Activated CD4-positive, alpha-beta T cell treated with anti-CD3 and anti-CD28 coated beads for 36 hours (primary cell): Measurements from ENCODE around the gene BEX1. TPM values are rescaled to one million over a fixed set of nuclear protein-coding genes. Genes with fewer than 3 reads are reported as not detected.
"Not testable (repeated sequence)": the region's sequence is repeated elsewhere in the genome, so short reads cannot be mapped to it uniquely, and the experiment has no call there.

ENCODE experiments used
- ATAC-seq: fragments of 200-7000 bp; cut with Tn5 transposase; one replicate; pipeline ENCODE4 v1.10.0; 2021; ENCODE audit warnings: mild to moderate bottlenecking, moderate library complexity
- CTCF ChIA-PET: fragments of 350-600 bp; sonication (Branson Sonifier 250); formaldehyde crosslinking; loops from one replicate; lab custom pipeline; 2021; ENCODE audit warnings: antibody characterized with exemption; lab: Charles Lee
- POLR2A ChIA-PET: fragments of 350-600 bp; sonication (Branson Sonifier 250); formaldehyde crosslinking; loops from one replicate; lab custom pipeline; 2021; ENCODE audit warnings: antibody characterized with exemption, inconsistent platforms; lab: Charles Lee
- DNase-seq: peaks from one replicate; pipeline ENCODE4 v3.0.0-alpha.2; 2020
- H3K27ac Mint-ChIP-seq: one replicate; pipeline ENCODE4 v1.8.0; 2021; ENCODE audit warnings: mixed read lengths
- H3K27me3 Mint-ChIP-seq: one replicate; pipeline ENCODE4 v1.8.0; 2021; ENCODE audit warnings: mixed read lengths
- H3K36me3 Mint-ChIP-seq: one replicate; pipeline ENCODE4 v1.8.0; 2021; ENCODE audit warnings: low read depth, mixed read lengths
- H3K4me1 Mint-ChIP-seq: one replicate; pipeline ENCODE4 v1.8.0; 2021; ENCODE audit warnings: mixed read lengths
- H3K4me3 Mint-ChIP-seq: one replicate; pipeline ENCODE4 v1.8.0; 2021; ENCODE audit warnings: mild to moderate bottlenecking, moderate library complexity, mixed read lengths
- H3K9me3 Mint-ChIP-seq: one replicate; pipeline ENCODE4 v1.8.0; 2021; ENCODE audit warnings: low read depth, mixed read lengths
- intact Hi-C, 2 experiments: fragments of 100-400 bp; cut with DNase I in 1 of 2; cut with micrococcal nuclease in 1 of 2; formaldehyde crosslinking; loops; one replicate each; pipeline versions ENCODE4 v1.14.2 to v1.15.1; 2022 to 2024; cut with DNase I, micrococcal nuclease
- total RNA-seq, 2 experiments: library from RNA; stranded (reverse); gene quantifications; one replicate each; pipeline ENCODE4 v1.2.3, GENCODE V29; 2021

The BEX1 gene
- under 1 TPM in 1 of 2 experiments, not detected in 1; 0.39 TPM for total RNA-seq

DNA sequence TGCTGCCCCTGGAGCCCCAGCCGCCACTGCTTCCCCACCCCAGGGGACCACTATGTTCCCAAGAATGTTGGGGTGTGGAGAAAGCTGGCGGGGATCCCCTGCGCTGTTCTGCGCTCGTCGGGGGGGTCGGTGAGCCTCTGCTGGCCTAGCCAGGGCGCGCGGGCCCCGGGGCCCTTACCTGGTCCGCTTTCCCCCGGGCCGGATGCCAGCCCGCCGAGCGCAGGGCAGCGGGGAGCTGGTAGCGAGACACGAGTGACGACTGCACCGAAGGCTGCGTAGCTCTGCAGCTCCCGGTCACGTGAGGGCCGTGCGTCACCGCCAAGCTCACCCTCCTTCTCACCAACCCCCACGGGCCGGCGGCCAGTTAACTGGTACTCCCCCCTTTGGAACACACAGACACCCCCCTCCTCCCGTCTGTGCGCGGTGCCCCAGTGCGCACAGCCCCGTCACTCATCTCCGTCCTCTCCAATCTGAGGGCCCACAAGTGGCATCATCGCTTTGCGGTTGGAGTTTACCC lies at the start of gene BEX1:
Gene BEX1, minus strand, starts transcription at position 254 of the 517 bp plus-strand sequence. CDS start 897 bp downstream, outside the sequence.
- Mint-ChIP-seq H3K4me1 (peaks cover 2% of the 10 kb centered on the region), H3K27me3 (peaks cover 16% of the 10 kb centered on the region), H3K9me3 (no peaks in the 10 kb centered on the region), H3K36me3 (no peaks in the 10 kb centered on the region), H3K27ac (no peak within 1 kb of the TSS), H3K4me3 (no peak within 1 kb of the TSS)
- DNase-seq = peak; percentile 46
- ChIA-PET POLR2A (no interaction called here), CTCF (no interaction called here)
- intact Hi-C loops = no loop called here
- peak; percentile 63 for ATAC-seq

DNA sequence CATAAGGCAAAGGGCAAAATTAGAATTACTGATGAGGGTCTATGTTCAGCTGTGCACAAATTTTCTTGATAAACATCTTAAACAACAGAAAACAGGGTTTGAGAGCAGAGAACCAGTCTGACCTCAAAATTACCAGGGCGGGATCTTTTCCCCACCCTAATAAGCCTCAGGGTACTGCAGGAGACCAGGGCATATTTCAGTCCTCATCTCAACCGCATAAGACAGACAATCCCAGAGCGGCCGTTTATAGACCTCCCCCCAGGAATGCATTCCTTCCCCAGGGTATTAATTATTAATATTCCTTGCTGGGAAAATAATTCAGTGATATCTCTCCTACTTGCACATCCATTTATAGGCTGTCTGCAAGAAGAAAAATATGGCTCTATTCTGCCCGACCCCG lies 45.5 kb upstream of the BEX1 start:
- H3K4me3 Mint-ChIP-seq, CTCF ChIA-PET, H3K9me3 Mint-ChIP-seq, H3K27ac Mint-ChIP-seq, POLR2A ChIA-PET, H3K36me3 Mint-ChIP-seq, H3K27me3 Mint-ChIP-seq, ATAC-seq, DNase-seq, intact Hi-C loops, H3K4me1 Mint-ChIP-seq: not testable (repeated sequence)

DNA sequence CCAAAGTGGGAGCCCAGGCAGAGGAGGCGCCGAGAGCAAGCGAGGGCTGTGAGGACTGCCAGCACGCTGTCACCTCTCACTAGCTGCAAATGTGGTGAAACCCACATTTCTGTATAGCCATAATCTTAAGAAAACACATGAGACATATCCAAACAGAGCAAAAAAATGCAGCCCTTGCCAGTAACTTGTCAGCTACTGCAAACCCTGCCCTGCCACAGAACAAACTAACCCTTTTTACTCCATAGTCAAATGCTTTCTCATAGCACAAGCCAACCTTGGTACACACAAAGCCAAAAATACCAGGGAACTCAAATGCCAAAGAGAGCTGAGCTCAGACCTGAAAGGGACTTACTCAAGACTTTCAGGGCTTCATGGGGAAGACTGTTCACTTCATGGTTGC lies 43.9 kb upstream of the BEX1 start:
- Mint-ChIP-seq H3K36me3 (no peaks in the 10 kb centered on the region), H3K27ac (no peak overlapping the region), H3K9me3 (peaks cover 5% of the 10 kb centered on the region), H3K4me1 (no peaks in the 10 kb centered on the region), H3K4me3 (no peak overlapping the region), H3K27me3 (no peaks in the 10 kb centered on the region)
- intact Hi-C loops = no loop called here
- POLR2A ChIA-PET = no interaction called here
- DNase-seq (no peak), ATAC-seq (no peak)
- CTCF ChIA-PET = no interaction called here

DNA sequence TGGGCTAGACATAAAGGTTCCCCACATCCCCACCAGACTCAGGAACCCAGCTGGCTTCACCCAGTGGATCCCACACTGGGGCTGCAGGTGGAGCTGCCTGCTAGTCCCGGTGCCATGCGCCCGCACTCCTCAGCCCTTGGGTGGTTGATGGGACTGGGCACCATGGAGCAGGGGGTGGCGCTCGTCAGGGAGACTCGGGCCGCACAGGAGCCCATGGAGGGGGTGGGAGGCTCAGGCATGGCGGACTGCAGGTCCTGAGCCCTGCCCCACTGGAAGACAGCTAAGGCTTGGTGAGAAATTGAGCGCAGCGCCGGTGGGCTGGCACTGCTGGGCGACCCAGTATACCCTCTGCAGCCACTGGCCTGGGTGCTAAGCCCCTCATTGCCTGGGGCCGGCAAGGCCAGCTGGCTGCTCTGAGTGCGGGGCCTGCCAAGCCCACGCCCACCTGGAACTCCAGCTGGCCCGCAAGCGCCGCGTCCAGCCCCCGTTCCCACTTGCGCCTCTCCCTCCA lies 43.3 kb upstream of the BEX1 start:
- DNase-seq, H3K27me3 Mint-ChIP-seq, H3K36me3 Mint-ChIP-seq, H3K9me3 Mint-ChIP-seq, intact Hi-C loops, ATAC-seq, POLR2A ChIA-PET, CTCF ChIA-PET, H3K27ac Mint-ChIP-seq, H3K4me1 Mint-ChIP-seq, H3K4me3 Mint-ChIP-seq: not testable (repeated sequence)

DNA sequence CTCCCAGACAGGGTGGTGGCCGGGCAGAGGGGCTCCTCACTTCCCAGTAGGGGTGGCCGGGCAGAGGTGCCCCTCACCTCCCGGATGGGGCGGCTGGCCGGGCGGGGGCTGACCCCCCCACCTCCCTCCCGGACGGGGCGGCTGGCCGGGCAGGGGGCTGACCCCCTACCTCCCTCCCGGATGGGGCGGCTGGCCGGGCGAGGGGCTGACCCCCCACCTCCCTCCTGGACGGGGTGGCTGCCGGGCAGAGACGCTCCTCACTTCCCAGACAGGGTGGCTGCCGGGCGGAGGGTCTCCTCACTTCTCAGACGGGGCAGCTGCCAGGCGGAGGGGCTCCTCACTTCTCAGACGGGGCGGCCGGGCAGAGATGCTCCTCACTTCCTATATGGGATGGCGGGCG lies 40.4 kb upstream of the BEX1 start:
- H3K36me3 Mint-ChIP-seq, ATAC-seq, DNase-seq, H3K27me3 Mint-ChIP-seq, H3K4me3 Mint-ChIP-seq, H3K4me1 Mint-ChIP-seq, H3K9me3 Mint-ChIP-seq, CTCF ChIA-PET, intact Hi-C loops, H3K27ac Mint-ChIP-seq, POLR2A ChIA-PET: not testable (repeated sequence)

DNA sequence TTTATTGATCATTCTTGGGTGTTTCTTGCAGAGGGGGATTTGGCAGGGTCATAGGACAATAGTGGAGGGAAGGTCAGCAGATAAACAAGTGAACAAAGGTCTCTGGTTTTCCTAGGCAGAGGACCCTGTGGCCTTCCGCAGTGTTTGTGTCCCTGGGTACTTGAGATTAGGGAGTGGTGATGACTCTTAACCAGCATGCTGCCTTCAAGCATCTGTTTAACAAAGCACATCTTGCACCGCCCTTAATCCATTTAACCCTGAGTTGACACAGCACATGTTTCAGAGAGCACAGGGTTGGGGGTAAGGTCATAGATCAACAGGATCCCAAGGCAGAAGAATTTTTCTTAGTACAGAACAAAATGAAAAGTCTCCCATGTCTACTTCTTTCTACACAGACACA lies 39.9 kb upstream of the BEX1 start:
- H3K36me3 Mint-ChIP-seq, CTCF ChIA-PET, H3K4me3 Mint-ChIP-seq, H3K27me3 Mint-ChIP-seq, H3K4me1 Mint-ChIP-seq, H3K9me3 Mint-ChIP-seq, DNase-seq, H3K27ac Mint-ChIP-seq, ATAC-seq, intact Hi-C loops, POLR2A ChIA-PET: not testable (repeated sequence)

DNA sequence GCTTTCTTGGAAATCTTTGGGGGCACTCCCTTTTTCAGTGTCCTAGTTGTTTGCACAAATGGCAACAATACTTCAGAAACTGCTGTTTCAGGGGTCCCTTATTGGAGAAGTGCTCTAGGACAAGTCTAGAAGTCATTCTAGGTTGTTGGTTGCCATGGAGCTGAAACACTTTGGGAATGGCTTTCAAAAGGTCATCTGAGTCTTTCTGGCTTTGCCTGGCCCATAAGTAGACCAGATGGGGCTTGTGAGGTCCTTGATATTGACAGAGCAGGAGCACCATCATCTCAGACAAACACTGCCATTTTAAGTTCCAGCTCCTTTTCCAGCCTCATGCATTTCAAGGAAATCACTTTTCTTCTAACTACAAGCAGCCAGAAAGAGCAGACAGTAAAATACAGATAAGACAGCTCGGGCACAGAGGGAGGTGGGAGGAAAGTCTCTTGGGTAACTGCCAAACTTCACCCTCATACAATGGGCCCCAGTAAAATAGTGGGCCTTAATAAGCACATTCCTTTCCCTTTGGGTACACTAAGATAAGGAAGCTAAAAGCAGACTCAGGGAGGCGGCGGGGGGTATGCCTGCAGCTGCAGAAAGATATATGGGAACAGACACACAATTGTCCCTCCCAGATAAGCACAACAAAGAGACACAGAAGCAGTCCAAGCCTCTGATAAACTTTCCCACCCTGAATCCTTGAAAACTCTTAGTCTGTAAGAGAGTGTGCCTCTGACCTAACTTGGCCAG lies 37.5 kb upstream of the BEX1 start:
- ChIA-PET CTCF (interaction anchor here (0.6 kb wide), 1 partner anchor 608 kb away, joined by 3 read pairs; no protein-coding TSS in a partner anchor), POLR2A (no interaction called here)
- H3K4me3 Mint-ChIP-seq = no peak overlapping the region
- intact Hi-C loops = no loop called here
- H3K9me3 Mint-ChIP-seq = no peaks in the 10 kb centered on the region
- no peaks in the 10 kb centered on the region for H3K4me1 Mint-ChIP-seq
- H3K27me3 Mint-ChIP-seq = no peaks in the 10 kb centered on the region
- no peak overlapping the region for H3K27ac Mint-ChIP-seq
- H3K36me3 Mint-ChIP-seq = no peaks in the 10 kb centered on the region
- DNase-seq = no peak
- no peak for ATAC-seq

DNA sequence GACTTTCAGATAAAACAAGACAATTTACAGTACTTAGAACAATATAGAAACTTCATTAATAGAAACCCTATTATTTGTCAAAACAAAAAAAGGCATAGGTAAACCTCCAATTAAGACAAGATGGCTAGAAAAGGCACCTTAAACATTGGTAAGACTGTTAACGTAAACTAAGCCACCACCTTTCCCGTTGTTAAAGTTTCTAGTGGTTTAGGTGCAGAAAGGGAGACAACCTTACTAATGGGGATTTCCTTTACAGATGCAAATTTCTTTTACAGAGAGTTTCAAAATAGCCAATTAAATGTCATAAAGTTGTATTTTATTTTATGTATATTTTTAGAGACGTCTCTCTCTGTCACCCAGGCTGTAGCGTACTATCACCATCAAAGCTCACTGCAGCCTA lies 36.5 kb upstream of the BEX1 start:
- Mint-ChIP-seq H3K4me3 (no peak overlapping the region), H3K27me3 (no peaks in the 10 kb centered on the region), H3K36me3 (no peaks in the 10 kb centered on the region), H3K27ac (no peak overlapping the region), H3K9me3 (no peaks in the 10 kb centered on the region), H3K4me1 (no peaks in the 10 kb centered on the region)
- DNase-seq (no peak), ATAC-seq (no peak)
- intact Hi-C loops = no loop called here
- POLR2A ChIA-PET = no interaction called here
- CTCF ChIA-PET = no interaction called here

DNA sequence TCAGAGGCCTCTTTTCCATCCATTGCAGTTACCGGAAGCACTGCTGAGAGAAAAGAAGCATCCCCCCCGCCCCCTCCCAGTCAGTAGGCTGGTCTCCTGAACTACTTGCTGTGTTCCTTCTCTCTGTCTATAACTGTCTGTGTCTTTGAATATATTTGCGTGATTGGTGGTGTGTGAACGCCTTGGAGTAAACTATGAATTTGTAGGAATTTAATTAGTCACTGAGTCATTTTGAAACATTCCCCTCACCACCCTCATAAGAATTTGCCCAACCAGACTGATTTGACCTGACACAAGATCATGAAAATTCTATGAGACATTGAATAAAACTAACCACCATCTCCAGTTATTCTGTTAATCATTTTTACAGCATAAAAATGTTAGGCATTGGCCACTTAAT lies 35.7 kb upstream of the BEX1 start:
- H3K36me3 Mint-ChIP-seq = no peaks in the 10 kb centered on the region
- CTCF ChIA-PET = no interaction called here
- no peaks in the 10 kb centered on the region for H3K27me3 Mint-ChIP-seq
- H3K27ac Mint-ChIP-seq = no peak overlapping the region
- DNase-seq (no peak), ATAC-seq (no peak)
- H3K9me3 Mint-ChIP-seq = no peaks in the 10 kb centered on the region
- H3K4me1 Mint-ChIP-seq = no peaks in the 10 kb centered on the region
- POLR2A ChIA-PET = no interaction called here
- intact Hi-C loops = no loop called here
- H3K4me3 Mint-ChIP-seq = no peak overlapping the region

DNA sequence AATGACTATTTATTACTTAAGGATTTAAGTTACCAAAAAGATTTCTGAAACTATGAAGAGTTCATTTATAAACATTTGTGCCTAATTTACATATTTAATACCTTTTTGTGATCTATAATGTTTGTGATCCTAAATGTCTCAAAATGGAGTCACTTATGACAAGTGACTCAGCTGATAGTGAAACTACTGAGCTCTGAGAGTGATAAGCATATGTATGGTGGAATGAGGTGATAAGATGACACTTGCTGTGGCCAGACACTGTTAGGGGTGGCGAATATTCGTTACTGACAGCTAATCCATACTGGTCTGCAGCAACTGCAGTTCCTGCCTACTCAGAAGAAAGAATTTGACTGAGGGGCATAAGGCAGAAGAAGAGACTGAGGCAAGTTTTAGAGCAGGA lies 34.5 kb upstream of the BEX1 start:
- DNase-seq (no peak), ATAC-seq (no peak)
- Mint-ChIP-seq H3K4me3 (no peak overlapping the region), H3K9me3 (no peaks in the 10 kb centered on the region), H3K27ac (no peak overlapping the region), H3K36me3 (no peaks in the 10 kb centered on the region), H3K27me3 (no peaks in the 10 kb centered on the region), H3K4me1 (no peaks in the 10 kb centered on the region)
- ChIA-PET CTCF (no interaction called here), POLR2A (no interaction called here)
- intact Hi-C loops = no loop called here

DNA sequence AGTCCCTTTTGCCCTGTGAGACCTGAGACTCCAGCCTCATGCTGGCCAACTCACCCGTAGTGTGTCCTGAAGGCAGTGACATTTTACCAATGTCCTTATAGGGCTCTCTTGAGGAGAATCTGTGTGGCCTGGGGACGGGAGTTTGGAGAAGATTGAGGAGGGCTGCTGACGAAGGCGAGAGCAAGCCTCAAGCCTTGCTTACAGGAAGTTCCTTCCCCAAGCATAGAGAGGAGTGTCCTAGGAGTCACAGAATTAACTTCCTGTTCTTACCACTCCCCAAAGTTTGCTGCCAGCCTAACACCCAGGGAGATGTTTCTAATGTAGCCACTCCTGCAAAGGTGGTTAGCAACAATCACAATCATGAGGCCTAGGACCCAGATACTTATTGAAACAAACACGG lies 29.0 kb upstream of the BEX1 start, which contains the start of gene NXF3:
Gene NXF3, minus strand, starts transcription at position 202 of the 400 bp plus-strand sequence. Its CDS starts 120 bp downstream, at position 82.
- Mint-ChIP-seq H3K9me3 (no peaks in the 10 kb centered on the region), H3K27me3 (no peaks in the 10 kb centered on the region), H3K4me1 (no peaks in the 10 kb centered on the region), H3K36me3 (no peaks in the 10 kb centered on the region), H3K27ac (no peak within 1 kb of the TSS), H3K4me3 (no peak within 1 kb of the TSS)
- DNase-seq = no peak
- ATAC-seq = no peak
- intact Hi-C loops = no loop called here
- POLR2A ChIA-PET = no interaction called here
- CTCF ChIA-PET = no interaction called here

DNA sequence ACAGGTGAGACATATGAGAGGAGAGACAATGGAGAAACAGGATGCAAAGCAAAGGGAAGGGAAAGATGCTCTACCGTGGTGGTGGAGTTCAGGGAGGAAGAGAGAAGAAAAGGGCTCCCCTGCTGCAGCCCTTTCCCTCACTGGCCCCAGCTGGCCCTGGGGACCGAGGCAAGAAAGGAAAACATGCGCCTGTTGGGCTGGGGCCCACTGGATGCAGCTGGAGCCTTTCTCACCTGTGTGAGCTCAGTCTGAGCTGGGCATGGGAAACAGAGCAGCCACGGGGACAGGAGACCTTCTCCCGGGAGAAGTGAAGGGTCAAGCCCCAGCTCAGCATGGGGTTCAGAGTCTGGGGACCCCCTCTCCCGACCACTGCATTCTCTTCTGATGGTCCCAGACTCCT lies 17.1 kb upstream of the BEX1 start:
- ChIA-PET CTCF (no interaction called here), POLR2A (no interaction called here)
- DNase-seq (no peak), ATAC-seq (no peak)
- Mint-ChIP-seq H3K4me3 (no peak overlapping the region), H3K27ac (no peak overlapping the region), H3K27me3 (no peaks in the 10 kb centered on the region), H3K36me3 (no peaks in the 10 kb centered on the region), H3K9me3 (no peaks in the 10 kb centered on the region), H3K4me1 (no peaks in the 10 kb centered on the region)
- intact Hi-C loops = no loop called here
